ENCODE measurements around the gene PPP4R3B. TPM values are rescaled to one million over a fixed set of nuclear protein-coding genes. Genes with fewer than 3 reads are reported as not detected.

Gene PPP4R3B
- total and polyA plus RNA-seq, 9 donors, result 33.4 to 52.0 (median 41.7) TPM

- WGBS (ENCODE audit: insufficient coverage), result 100% methylated on average over 1 of the region's 5 CpGs
- Histone ChIP-seq H3K27me3 (ENCODE audit: control insufficient read depth, insufficient read depth, low read length) (no peaks in the 10 kb centered on the region), H3K4me1 (ENCODE audit: control insufficient read depth, insufficient read depth, low read length) (peaks cover 5% of the 10 kb centered on the region), H3K4me3 (ENCODE audit: low read length) (no peak overlapping the region), H3K27ac (ENCODE audit: low read length) (no peak overlapping the region), H3K9me3 (replicated peaks; ENCODE audit: control insufficient read depth, low read depth, low read length) (no peaks in the 10 kb centered on the region), H3K36me3 (ENCODE audit: control insufficient read depth, insufficient read depth, low read length) (peaks cover 20% of the 10 kb centered on the region)
- no peak for DNase-seq
These were observed 92.5 kb downstream of the PPP4R3B start for GRCh38 chr2:55524884-55525437.

- Histone ChIP-seq H3K36me3 (ENCODE audit: control insufficient read depth, insufficient read depth, low read length) (peaks cover 5% of the 10 kb centered on the region), H3K4me1 (ENCODE audit: control insufficient read depth, insufficient read depth, low read length) (peaks cover 9% of the 10 kb centered on the region), H3K27ac (ENCODE audit: low read length) (peak overlapping the region; percentile 83), H3K9me3 (replicated peaks; ENCODE audit: control insufficient read depth, low read depth, low read length) (no peaks in the 10 kb centered on the region), H3K4me3 (ENCODE audit: low read length) (peak overlapping the region; percentile 70), H3K27me3 (ENCODE audit: control insufficient read depth, insufficient read depth, low read length) (no peaks in the 10 kb centered on the region)
- WGBS (ENCODE audit: insufficient coverage), result 10% methylated on average over 22 of the region's 35 CpGs
- DNase-seq, result peak; percentile 51
These were observed 97.2 kb downstream of the PPP4R3B start for GRCh38 chr2:55519938-55520885.

GRCh38 chr2:55518841-55519165, 98.6 kb downstream of the PPP4R3B start:
- no peaks in the 10 kb centered on the region for H3K27me3 ChIP-seq (ENCODE audit: control insufficient read depth, insufficient read depth, low read length)
- H3K9me3 ChIP-seq (replicated peaks; ENCODE audit: control insufficient read depth, low read depth, low read length), result no peaks in the 10 kb centered on the region
- H3K36me3 ChIP-seq (ENCODE audit: control insufficient read depth, insufficient read depth, low read length), result peaks cover 2% of the 10 kb centered on the region
- peak; percentile 16 for DNase-seq
- peak overlapping the region; percentile 87 for H3K27ac ChIP-seq (ENCODE audit: low read length)
- 0% methylated on average over 1 of the region's 9 CpGs for WGBS (ENCODE audit: insufficient coverage)
- peaks cover 9% of the 10 kb centered on the region for H3K4me1 ChIP-seq (ENCODE audit: control insufficient read depth, insufficient read depth, low read length)
- peak overlapping the region; percentile 70 for H3K4me3 ChIP-seq (ENCODE audit: low read length)

GRCh38 chr2:55511508-55512124, 105.8 kb downstream of the PPP4R3B start:
- Histone ChIP-seq H3K9me3 (replicated peaks; ENCODE audit: control insufficient read depth, low read depth, low read length) (no peaks in the 10 kb centered on the region), H3K27me3 (ENCODE audit: control insufficient read depth, insufficient read depth, low read length) (no peaks in the 10 kb centered on the region), H3K4me1 (ENCODE audit: control insufficient read depth, insufficient read depth, low read length) (no peaks in the 10 kb centered on the region), H3K36me3 (ENCODE audit: control insufficient read depth, insufficient read depth, low read length) (no peaks in the 10 kb centered on the region), H3K27ac (ENCODE audit: low read length) (no peak overlapping the region), H3K4me3 (ENCODE audit: low read length) (no peak overlapping the region)
- no CpG with 5 or more reads among the region's 7 CpGs for WGBS (ENCODE audit: insufficient coverage)
- peak; percentile 58 for DNase-seq

- Histone ChIP-seq H3K36me3 (ENCODE audit: control insufficient read depth, insufficient read depth, low read length) (no peaks in the 10 kb centered on the region), H3K4me3 (ENCODE audit: low read length) (no peak overlapping the region), H3K9me3 (replicated peaks; ENCODE audit: control insufficient read depth, low read depth, low read length) (no peaks in the 10 kb centered on the region), H3K27ac (ENCODE audit: low read length) (no peak overlapping the region), H3K27me3 (ENCODE audit: control insufficient read depth, insufficient read depth, low read length) (no peaks in the 10 kb centered on the region), H3K4me1 (ENCODE audit: control insufficient read depth, insufficient read depth, low read length) (no peaks in the 10 kb centered on the region)
- WGBS (ENCODE audit: insufficient coverage), result 94% methylated on average over 5 of the region's 9 CpGs
- no peak for DNase-seq
These were observed 114.8 kb downstream of the PPP4R3B start for GRCh38 chr2:55502590-55503141.

GRCh38 chr2:55500025-55500424, 117.4 kb downstream of the PPP4R3B start:
- Histone ChIP-seq H3K36me3 (ENCODE audit: control insufficient read depth, insufficient read depth, low read length) (no peaks in the 10 kb centered on the region), H3K27ac (ENCODE audit: low read length) (no peak overlapping the region), H3K4me3 (ENCODE audit: low read length) (no peak overlapping the region), H3K4me1 (ENCODE audit: control insufficient read depth, insufficient read depth, low read length) (no peaks in the 10 kb centered on the region), H3K9me3 (replicated peaks; ENCODE audit: control insufficient read depth, low read depth, low read length) (no peaks in the 10 kb centered on the region), H3K27me3 (ENCODE audit: control insufficient read depth, insufficient read depth, low read length) (no peaks in the 10 kb centered on the region)
- DNase-seq, result no peak
- WGBS (ENCODE audit: insufficient coverage), result no CpG with 5 or more reads among the region's 2 CpGs

- 83% methylated on average over 1 of the region's 6 CpGs for WGBS (ENCODE audit: insufficient coverage)
- no peaks in the 10 kb centered on the region for H3K36me3 ChIP-seq (ENCODE audit: control insufficient read depth, insufficient read depth, low read length)
- no peaks in the 10 kb centered on the region for H3K4me1 ChIP-seq (ENCODE audit: control insufficient read depth, insufficient read depth, low read length)
- H3K9me3 ChIP-seq (replicated peaks; ENCODE audit: control insufficient read depth, low read depth, low read length), result no peaks in the 10 kb centered on the region
- no peaks in the 10 kb centered on the region for H3K27me3 ChIP-seq (ENCODE audit: control insufficient read depth, insufficient read depth, low read length)
- H3K4me3 ChIP-seq (ENCODE audit: low read length), result no peak overlapping the region
- DNase-seq, result no peak
- no peak overlapping the region for H3K27ac ChIP-seq (ENCODE audit: low read length)
These were observed 118.8 kb downstream of the PPP4R3B start for GRCh38 chr2:55498582-55498981.

Other genes starting within 250 kb of the PPP4R3B start
- gene CCDC88A, start 197.8 kb downstream of the PPP4R3B start, total RNA-seq, result 66.2 TPM
- 10 to 100 TPM; 48.7 to 76.6 (median 60.6) TPM for gene CCDC88A, start 197.8 kb downstream of the PPP4R3B start, polyA plus RNA-seq (ENCODE audit: insufficient read depth in 1 of 8, insufficient read length in 8 of 8, low replicate concordance in 1 of 8)
- 21.1 TPM for gene CFAP36, start 97.9 kb downstream of the PPP4R3B start, total RNA-seq
- 10 to 100 TPM; 22.2 to 35.7 (median 31.1) TPM for gene CFAP36, start 97.9 kb downstream of the PPP4R3B start, polyA plus RNA-seq (ENCODE audit: insufficient read depth in 1 of 8, insufficient read length in 8 of 8, low replicate concordance in 1 of 8)
- gene PNPT1, start 76.2 kb upstream of the PPP4R3B start, total RNA-seq, result 15.1 TPM
- 10 to 100 TPM; 12.7 to 19.0 (median 15.4) TPM for gene PNPT1, start 76.2 kb upstream of the PPP4R3B start, polyA plus RNA-seq (ENCODE audit: insufficient read depth in 1 of 8, insufficient read length in 8 of 8, low replicate concordance in 1 of 8)

Measured in muscle of leg (tissue), 11 donors.